Measurements from ENCODE around the gene CD70. TPM values are rescaled to one million over a fixed set of nuclear protein-coding genes. Genes with fewer than 3 reads are reported as not detected.
"Not testable (repeated sequence)": the region's sequence is repeated elsewhere in the genome, so short reads cannot be mapped to it uniquely, and the experiment has no call there.

CD70 gene
- total and polyA plus RNA-seq, 4 experiments from 2014 or later: 1.8 to 3.0 (median 1.9) TPM

GRCh38 chr19:6588508-6589345 lies 2.2 kb downstream of the CD70 start:
- peaks cover 31% of the 10 kb centered on the region for H3K27me3 ChIP-seq (ENCODE audit: insufficient read depth, low read length)
- peaks cover 38 to 42% of the 10 kb centered on the region in 2 donors for H3K27me3 Mint-ChIP-seq
- DNase-seq: no peak
- intact Hi-C loops (cut with micrococcal nuclease): no loop called here
- no peak overlapping the region for H3K4me3 ChIP-seq (ENCODE audit: low read length in 2 of 2)
- H3K36me3 ChIP-seq (ENCODE audit: insufficient read depth, low read length): no peaks in the 10 kb centered on the region
- no peaks in the 10 kb centered on the region for H3K36me3 Mint-ChIP-seq
- no peaks in the 10 kb centered on the region for H3K9me3 ChIP-seq (ENCODE audit: control insufficient read depth in 1 of 2, low read length in 2 of 2)
- CTCF ChIA-PET (ENCODE audit: partially characterized antibody): no interaction called here
- H3K9me3 Mint-ChIP-seq: peaks cover 0 to 2% (median 0%) of the 10 kb centered on the region in 8 donors
- H3K4me1 ChIP-seq (ENCODE audit: insufficient read depth, low read length): peaks cover 56% of the 10 kb centered on the region
- POLR2A ChIA-PET (ENCODE audit: partially characterized antibody): no interaction called here
- no peak overlapping the region for H3K27ac ChIP-seq (ENCODE audit: low read depth, low read length)
- H3K27ac Mint-ChIP-seq: peak overlapping the region in 4 of 7 donors; percentile 31 to 71 (median 50)
- peaks cover 30 to 61% (median 48%) of the 10 kb centered on the region in 4 donors for H3K4me1 Mint-ChIP-seq
- H3K4me3 Mint-ChIP-seq: peak overlapping the region; percentile 22 to 91 (median 70)

GRCh38 chr19:6587998-6588507 lies 2.9 kb downstream of the CD70 start:
- H3K9me3 ChIP-seq (ENCODE audit: control insufficient read depth in 1 of 2, low read length in 2 of 2): no peaks in the 10 kb centered on the region
- DNase-seq: no peak
- Mint-ChIP-seq H3K27me3 (peaks cover 38 to 39% of the 10 kb centered on the region in 2 donors), H3K4me3 (peak overlapping the region in 7 of 8 donors; percentile 28 to 91 (median 77)), H3K4me1 (peaks cover 30 to 57% (median 47%) of the 10 kb centered on the region in 4 donors), H3K36me3 (no peaks in the 10 kb centered on the region), H3K9me3 (peaks cover 0 to 2% (median 0%) of the 10 kb centered on the region in 8 donors), H3K27ac (peak overlapping the region in 1 of 7 donors; percentile 71)
- no peak overlapping the region for H3K27ac ChIP-seq (ENCODE audit: low read depth, low read length)
- intact Hi-C loops (cut with micrococcal nuclease): no loop called here
- peaks cover 31% of the 10 kb centered on the region for H3K27me3 ChIP-seq (ENCODE audit: insufficient read depth, low read length)
- H3K4me1 ChIP-seq (ENCODE audit: insufficient read depth, low read length): peaks cover 56% of the 10 kb centered on the region
- POLR2A ChIA-PET (ENCODE audit: partially characterized antibody): no interaction called here
- H3K36me3 ChIP-seq (ENCODE audit: insufficient read depth, low read length): no peaks in the 10 kb centered on the region
- CTCF ChIA-PET (ENCODE audit: partially characterized antibody): interaction anchor here (0.8 to 1.1 kb wide), 3 partner anchors 36 to 276 kb away, joined by 3 read pairs; no protein-coding TSS in a partner anchor
- no peak overlapping the region for H3K4me3 ChIP-seq (ENCODE audit: low read length in 2 of 2)

- Histone ChIP-seq H3K4me1 (ENCODE audit: insufficient read depth, low read length) (peaks cover 54% of the 10 kb centered on the region), H3K36me3 (ENCODE audit: insufficient read depth, low read length) (no peaks in the 10 kb centered on the region), H3K27me3 (ENCODE audit: insufficient read depth, low read length) (peaks cover 31% of the 10 kb centered on the region), H3K4me3 (ENCODE audit: low read length in 2 of 2) (peak overlapping the region; percentile 13 to 29), H3K9me3 (ENCODE audit: control insufficient read depth in 1 of 2, low read length in 2 of 2) (no peaks in the 10 kb centered on the region), H3K27ac (ENCODE audit: low read depth, low read length) (no peak overlapping the region)
- Mint-ChIP-seq H3K27ac (peak overlapping the region in 4 of 7 donors; percentile 0 to 71 (median 17)), H3K9me3 (peaks cover 0 to 2% (median 0%) of the 10 kb centered on the region in 8 donors), H3K36me3 (no peaks in the 10 kb centered on the region), H3K4me1 (peaks cover 28 to 52% (median 43%) of the 10 kb centered on the region in 4 donors), H3K27me3 (peaks cover 35 to 36% of the 10 kb centered on the region in 2 donors), H3K4me3 (peak overlapping the region; percentile 57 to 91 (median 78))
- ChIA-PET CTCF (ENCODE audit: partially characterized antibody) (interaction anchor here (0.8 to 1.1 kb wide), 3 partner anchors 35 to 277 kb away, joined by 3 read pairs; no protein-coding TSS in a partner anchor), POLR2A (ENCODE audit: partially characterized antibody) (no interaction called here)
- intact Hi-C loops (cut with micrococcal nuclease): no loop called here
- DNase-seq: no peak
These were observed 3.7 kb downstream of the CD70 start for GRCh38 chr19:6587093-6587820.

GRCh38 chr19:6586726-6587092 lies 4.2 kb downstream of the CD70 start:
- peak overlapping the region; percentile 57 to 91 (median 78) for H3K4me3 Mint-ChIP-seq
- ChIA-PET POLR2A (ENCODE audit: partially characterized antibody) (no interaction called here), CTCF (ENCODE audit: partially characterized antibody) (interaction anchor here (1.1 kb wide), 1 partner anchor 34 kb away, joined by 3 read pairs; no protein-coding TSS in a partner anchor)
- peak overlapping the region in 2 of 7 donors; percentile 1 to 24 for H3K27ac Mint-ChIP-seq
- no peak for DNase-seq
- H3K9me3 Mint-ChIP-seq: peaks cover 0 to 2% (median 0%) of the 10 kb centered on the region in 8 donors
- Histone ChIP-seq H3K4me3 (ENCODE audit: low read length in 2 of 2) (peak overlapping the region in 1 of 2 donors; percentile 13), H3K9me3 (ENCODE audit: control insufficient read depth in 1 of 2, low read length in 2 of 2) (no peaks in the 10 kb centered on the region), H3K27ac (ENCODE audit: low read depth, low read length) (no peak overlapping the region), H3K27me3 (ENCODE audit: insufficient read depth, low read length) (peaks cover 31% of the 10 kb centered on the region), H3K36me3 (ENCODE audit: insufficient read depth, low read length) (no peaks in the 10 kb centered on the region), H3K4me1 (ENCODE audit: insufficient read depth, low read length) (peaks cover 51% of the 10 kb centered on the region)
- intact Hi-C loops (cut with micrococcal nuclease): no loop called here
- H3K36me3 Mint-ChIP-seq: no peaks in the 10 kb centered on the region
- peaks cover 28 to 49% (median 42%) of the 10 kb centered on the region in 4 donors for H3K4me1 Mint-ChIP-seq
- peaks cover 32 to 36% of the 10 kb centered on the region in 2 donors for H3K27me3 Mint-ChIP-seq

- H3K9me3 Mint-ChIP-seq: peaks cover 0 to 2% (median 0%) of the 10 kb centered on the region in 8 donors
- DNase-seq: no peak
- no peak overlapping the region for H3K27ac Mint-ChIP-seq
- H3K4me3 Mint-ChIP-seq: peak overlapping the region in 4 of 8 donors; percentile 4 to 41 (median 22)
- CTCF ChIA-PET (ENCODE audit: partially characterized antibody): no interaction called here
- Histone ChIP-seq H3K36me3 (ENCODE audit: insufficient read depth, low read length) (no peaks in the 10 kb centered on the region), H3K27me3 (ENCODE audit: insufficient read depth, low read length) (peaks cover 31% of the 10 kb centered on the region), H3K4me3 (ENCODE audit: low read length in 2 of 2) (no peak overlapping the region), H3K27ac (ENCODE audit: low read depth, low read length) (no peak overlapping the region), H3K4me1 (ENCODE audit: insufficient read depth, low read length) (peaks cover 47% of the 10 kb centered on the region), H3K9me3 (ENCODE audit: control insufficient read depth in 1 of 2, low read length in 2 of 2) (no peaks in the 10 kb centered on the region)
- H3K27me3 Mint-ChIP-seq: peaks cover 30 to 34% of the 10 kb centered on the region in 2 donors
- intact Hi-C loops (cut with micrococcal nuclease): no loop called here
- H3K36me3 Mint-ChIP-seq: no peaks in the 10 kb centered on the region
- H3K4me1 Mint-ChIP-seq: peaks cover 28 to 45% (median 37%) of the 10 kb centered on the region in 4 donors
- POLR2A ChIA-PET (ENCODE audit: partially characterized antibody): no interaction called here
These were observed 4.9 kb downstream of the CD70 start for GRCh38 chr19:6586056-6586455.

- H3K4me3 Mint-ChIP-seq; H3K27ac Mint-ChIP-seq; H3K9me3 ChIP-seq (ENCODE audit: control insufficient read depth in 1 of 2, low read length in 2 of 2); H3K36me3 Mint-ChIP-seq; H3K27ac ChIP-seq (ENCODE audit: low read depth, low read length); intact Hi-C loops (cut with micrococcal nuclease); H3K27me3 ChIP-seq (ENCODE audit: insufficient read depth, low read length); H3K9me3 Mint-ChIP-seq; DNase-seq; H3K36me3 ChIP-seq (ENCODE audit: insufficient read depth, low read length); H3K4me3 ChIP-seq (ENCODE audit: low read length in 2 of 2); CTCF ChIA-PET (ENCODE audit: partially characterized antibody): not testable (repeated sequence)
- Mint-ChIP-seq H3K27me3 (peaks cover 10 to 11% of the 10 kb centered on the region in 2 donors), H3K4me1 (peaks cover 6 to 18% (median 13%) of the 10 kb centered on the region in 4 donors)
- POLR2A ChIA-PET (ENCODE audit: partially characterized antibody): interaction anchor here (0.6 kb wide), 1 partner anchor 74 kb away, joined by 3 read pairs; no protein-coding TSS in a partner anchor
- H3K4me1 ChIP-seq (ENCODE audit: insufficient read depth, low read length): peaks cover 15% of the 10 kb centered on the region
These were observed 8.2 kb downstream of the CD70 start for GRCh38 chr19:6582515-6583484.
